MM.1S (cell line): ENCODE results near the gene CASZ1.

Source experiments
- DNase-seq: peaks from one replicate; pipeline ENCODE4 v3.0.0-alpha.2; 2015
- H2AFZ ChIP-seq: fragments of 300-600 bp; sonication (generic); 2 replicates; pipeline ENCODE4 v1.6.0; 2016; ENCODE audit warnings: antibody characterized with exemption, low read length
- H3F3A ChIP-seq: fragments of 300-600 bp; sonication (generic); 2 replicates; pipeline ENCODE4 v1.6.1; 2016; ENCODE audit warnings: mild to moderate bottlenecking, antibody characterized with exemption, low read length, moderate library complexity, mixed read lengths; ENCODE audit not compliant: insufficient read depth
- H3K27ac ChIP-seq: fragments of 300-600 bp; sonication (generic); 2 replicates; pipeline ENCODE4 v1.5.1; 2016; ENCODE audit warnings: mild to moderate bottlenecking, low read length
- H3K27me3 ChIP-seq: fragments of 300-600 bp; sonication (generic); replicated peaks from 2 replicates; pipeline ENCODE4 v1.6.0; 2016; ENCODE audit warnings: low read length; ENCODE audit not compliant: insufficient read depth
- H3K36me3 ChIP-seq: fragments of 300-600 bp; sonication (generic); replicated peaks from 2 replicates; pipeline ENCODE4 v1.6.1; 2016; ENCODE audit warnings: mild to moderate bottlenecking, low read length, mixed read lengths; ENCODE audit not compliant: insufficient read depth
- H3K4me1 ChIP-seq: fragments of 300-600 bp; sonication (generic); 2 replicates; pipeline ENCODE4 v1.6.1; 2016; ENCODE audit warnings: low read length, mixed read lengths
- H3K4me2 ChIP-seq: fragments of 300-600 bp; sonication (generic); 2 replicates; pipeline ENCODE4 v1.6.0; 2016; ENCODE audit warnings: low read depth, low read length
- H3K4me3 ChIP-seq: fragments of 300-600 bp; sonication (generic); 2 replicates; pipeline ENCODE4 v1.5.1; 2016; ENCODE audit warnings: low read length, mixed read lengths
- H3K79me2 ChIP-seq: fragments of 300-600 bp; sonication (generic); 2 replicates; pipeline ENCODE4 v1.6.1; 2016; ENCODE audit warnings: mixed run types, low read length, mixed read lengths
- H3K9ac ChIP-seq: fragments of 300-600 bp; sonication (generic); 2 replicates; pipeline ENCODE4 v1.6.1; 2016; ENCODE audit warnings: low read length, mixed read lengths
- H3K9me2 ChIP-seq: fragments of 300-600 bp; sonication (generic); replicated peaks from 2 replicates; pipeline ENCODE4 v1.6.1; 2016; ENCODE audit warnings: mild to moderate bottlenecking, low read length, mixed read lengths; ENCODE audit not compliant: insufficient read depth
- H3K9me3 ChIP-seq: fragments of 300-600 bp; sonication (generic); replicated peaks from 2 replicates; pipeline ENCODE4 v1.6.1; 2016; ENCODE audit warnings: mild to moderate bottlenecking, low read length, mixed read lengths; ENCODE audit not compliant: insufficient read depth
- H4K20me1 ChIP-seq: fragments of 300-600 bp; sonication (generic); 2 replicates; pipeline ENCODE4 v1.6.1; 2016; ENCODE audit warnings: mild to moderate bottlenecking, low read length, moderate library complexity, mixed read lengths; ENCODE audit not compliant: insufficient read depth
- EZH2 ChIP-seq: fragments of 300-600 bp; sonication (generic); optimal IDR thresholded peaks from 2 replicates; pipeline ENCODE3; 2017; ENCODE audit warnings: low read depth, mild to moderate bottlenecking, antibody characterized with exemption, low read length, mixed read lengths
- EZH2phosphoT487 ChIP-seq: fragments of 300-600 bp; sonication (generic); IDR thresholded peaks from 2 replicates; pipeline ENCODE4 v1.6.1; 2018; ENCODE audit warnings: antibody characterized with exemption, low read length
- TF ChIP-seq, protein P1 (sequence below): fragments of 300-600 bp; sonication (generic); IDR thresholded peaks from 2 replicates; pipeline ENCODE4 v1.5.1; 2016; ENCODE audit warnings: antibody characterized with exemption, low read length, mixed read lengths

CASZ1 gene

DNA sequence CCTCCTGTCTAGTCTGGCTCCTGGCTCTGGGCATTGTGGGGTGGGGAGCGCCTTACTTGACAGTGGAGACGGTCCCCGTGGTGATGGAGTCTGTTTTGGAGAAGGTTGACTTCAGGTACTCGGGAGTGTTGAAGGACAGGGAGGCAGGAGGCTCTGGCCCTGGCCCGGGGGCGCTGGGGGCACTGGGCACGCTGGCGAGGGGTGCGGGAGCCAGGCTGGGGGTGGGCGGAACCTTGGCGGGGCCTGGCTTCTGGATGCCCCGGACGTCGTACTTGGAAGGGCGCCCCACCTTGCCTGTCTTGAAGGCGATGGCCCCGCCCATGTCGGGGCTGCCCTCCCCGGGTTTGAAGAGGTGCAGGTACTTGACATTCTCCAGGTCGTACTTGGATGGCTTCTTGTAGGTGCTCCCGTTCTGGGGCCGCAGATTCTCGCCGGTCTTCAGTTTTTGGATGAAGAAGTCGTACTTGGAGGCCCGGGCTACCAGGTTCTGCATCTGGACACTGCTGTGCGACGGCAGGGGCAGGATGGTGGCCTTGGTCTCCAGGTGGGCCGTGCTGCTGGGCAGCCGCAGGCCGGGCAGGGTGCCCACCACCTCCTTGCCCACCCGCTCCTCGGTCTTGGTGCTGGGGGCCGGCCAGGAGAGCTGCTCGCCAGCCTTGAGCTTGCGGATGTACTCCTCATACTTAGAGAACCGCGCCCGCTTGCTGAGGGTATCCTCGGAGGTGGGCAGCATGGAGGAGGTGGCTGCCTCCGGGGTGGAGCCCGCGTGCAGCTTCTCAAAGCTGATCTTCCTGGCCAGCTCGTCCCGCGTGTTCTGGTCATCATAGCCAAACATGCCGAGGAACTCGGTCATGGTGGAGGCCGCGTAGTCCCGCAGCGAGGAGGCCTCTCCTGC, 136.6 kb downstream of the CASZ1 start:
- H3K79me2 ChIP-seq = no peaks in the 10 kb centered on the region
- no peak overlapping the region for H3K27ac ChIP-seq
- H3K4me2 ChIP-seq = no peak overlapping the region
- TF ChIP-seq, protein P1, sequence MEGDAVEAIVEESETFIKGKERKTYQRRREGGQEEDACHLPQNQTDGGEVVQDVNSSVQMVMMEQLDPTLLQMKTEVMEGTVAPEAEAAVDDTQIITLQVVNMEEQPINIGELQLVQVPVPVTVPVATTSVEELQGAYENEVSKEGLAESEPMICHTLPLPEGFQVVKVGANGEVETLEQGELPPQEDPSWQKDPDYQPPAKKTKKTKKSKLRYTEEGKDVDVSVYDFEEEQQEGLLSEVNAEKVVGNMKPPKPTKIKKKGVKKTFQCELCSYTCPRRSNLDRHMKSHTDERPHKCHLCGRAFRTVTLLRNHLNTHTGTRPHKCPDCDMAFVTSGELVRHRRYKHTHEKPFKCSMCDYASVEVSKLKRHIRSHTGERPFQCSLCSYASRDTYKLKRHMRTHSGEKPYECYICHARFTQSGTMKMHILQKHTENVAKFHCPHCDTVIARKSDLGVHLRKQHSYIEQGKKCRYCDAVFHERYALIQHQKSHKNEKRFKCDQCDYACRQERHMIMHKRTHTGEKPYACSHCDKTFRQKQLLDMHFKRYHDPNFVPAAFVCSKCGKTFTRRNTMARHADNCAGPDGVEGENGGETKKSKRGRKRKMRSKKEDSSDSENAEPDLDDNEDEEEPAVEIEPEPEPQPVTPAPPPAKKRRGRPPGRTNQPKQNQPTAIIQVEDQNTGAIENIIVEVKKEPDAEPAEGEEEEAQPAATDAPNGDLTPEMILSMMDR = no peak
- DNase-seq = no peak
- H3K9me3 ChIP-seq = no peaks in the 10 kb centered on the region
- no peaks in the 10 kb centered on the region for H4K20me1 ChIP-seq
- peaks cover 85% of the 10 kb centered on the region for H3K27me3 ChIP-seq
- H3K4me3 ChIP-seq = no peak overlapping the region
- H3K9me2 ChIP-seq = no peaks in the 10 kb centered on the region
- H2AFZ ChIP-seq = no peak overlapping the region
- no peaks in the 10 kb centered on the region for H3K36me3 ChIP-seq
- H3F3A ChIP-seq = no peaks in the 10 kb centered on the region
- no peaks in the 10 kb centered on the region for H3K4me1 ChIP-seq
- no peak overlapping the region for H3K9ac ChIP-seq

DNA sequence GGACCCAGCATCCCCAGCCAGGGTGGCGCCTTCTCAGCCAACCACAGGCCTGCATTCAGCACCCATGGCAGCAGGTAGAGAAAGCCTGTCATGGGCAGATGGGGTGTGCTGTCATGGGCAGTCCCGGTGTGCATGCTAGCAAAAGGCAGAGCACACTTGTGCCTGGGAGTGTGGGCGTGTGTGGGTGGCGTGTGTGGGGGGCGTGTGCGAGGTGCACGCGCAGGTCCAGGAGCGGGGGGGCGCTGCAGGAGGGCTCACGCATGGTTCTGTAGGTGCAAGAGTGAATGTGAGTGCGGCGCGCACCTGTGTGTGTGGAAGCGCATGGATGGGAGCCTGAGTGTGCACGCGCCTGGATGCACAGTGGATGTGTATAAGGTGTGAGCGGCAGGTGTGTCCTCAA, 137.2 kb downstream of the CASZ1 start:
- H3F3A ChIP-seq = no peaks in the 10 kb centered on the region
- peaks cover 88% of the 10 kb centered on the region for H3K27me3 ChIP-seq
- no peak overlapping the region for H3K27ac ChIP-seq
- TF ChIP-seq EZH2 = no peak
- TF ChIP-seq, protein P1 = no peak
- TF ChIP-seq EZH2phosphoT487 = no peak
- no peaks in the 10 kb centered on the region for H4K20me1 ChIP-seq
- H3K4me2 ChIP-seq = no peak overlapping the region
- H3K9me2 ChIP-seq = no peaks in the 10 kb centered on the region
- no peaks in the 10 kb centered on the region for H3K4me1 ChIP-seq
- DNase-seq = no peak
- H3K79me2 ChIP-seq = no peaks in the 10 kb centered on the region
- no peak overlapping the region for H2AFZ ChIP-seq
- H3K9me3 ChIP-seq = no peaks in the 10 kb centered on the region
- no peaks in the 10 kb centered on the region for H3K36me3 ChIP-seq
- H3K9ac ChIP-seq = no peak overlapping the region
- H3K4me3 ChIP-seq = no peak overlapping the region

DNA sequence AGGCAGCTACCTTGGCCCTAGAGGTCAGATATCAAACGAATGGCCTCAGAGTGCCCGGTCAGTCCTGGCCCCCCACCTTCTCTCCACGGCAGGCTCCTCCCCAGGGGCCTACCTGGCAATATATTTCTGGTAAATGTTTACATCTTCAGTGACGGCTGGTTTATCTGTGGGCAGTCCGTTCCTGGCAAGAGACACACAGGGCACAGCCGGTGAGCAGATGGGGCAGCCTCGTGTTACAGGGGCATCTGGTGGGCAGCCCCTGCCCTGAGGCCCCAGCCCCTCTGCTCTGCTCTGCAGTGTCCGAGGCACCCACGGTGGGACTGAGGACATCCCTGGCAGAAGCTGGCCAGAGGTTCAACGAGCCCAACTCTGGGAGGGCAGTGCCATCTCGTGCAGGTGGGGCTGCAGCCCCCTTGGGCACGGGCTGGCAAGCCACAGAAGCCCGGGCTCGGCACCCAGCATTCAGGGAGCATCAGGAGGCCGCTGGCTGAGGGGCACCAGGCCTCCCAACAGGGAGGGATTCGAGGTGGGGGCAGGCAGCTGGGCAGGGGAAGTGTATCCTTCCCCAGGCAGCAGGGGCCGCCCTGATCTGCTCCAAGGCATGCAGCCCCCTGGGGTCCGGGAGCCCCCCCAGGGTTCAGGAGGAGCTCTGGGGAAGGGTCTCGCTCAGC, 137.9 kb downstream of the CASZ1 start:
- H2AFZ ChIP-seq = no peak overlapping the region
- H3K9ac ChIP-seq = no peak overlapping the region
- DNase-seq = no peak
- H3K4me1 ChIP-seq = no peaks in the 10 kb centered on the region
- no peak for TF ChIP-seq EZH2phosphoT487
- TF ChIP-seq, protein P1 = no peak
- H3K79me2 ChIP-seq = no peaks in the 10 kb centered on the region
- no peaks in the 10 kb centered on the region for H3K36me3 ChIP-seq
- no peak overlapping the region for H3K27ac ChIP-seq
- H4K20me1 ChIP-seq = no peaks in the 10 kb centered on the region
- no peak overlapping the region for H3K4me3 ChIP-seq
- no peaks in the 10 kb centered on the region for H3F3A ChIP-seq
- H3K9me2 ChIP-seq = no peaks in the 10 kb centered on the region
- H3K27me3 ChIP-seq = peaks cover 90% of the 10 kb centered on the region
- H3K4me2 ChIP-seq = no peak overlapping the region
- H3K9me3 ChIP-seq = no peaks in the 10 kb centered on the region
